ENCODE data around the gene ITGB5.

The ITGB5 gene

DNA sequence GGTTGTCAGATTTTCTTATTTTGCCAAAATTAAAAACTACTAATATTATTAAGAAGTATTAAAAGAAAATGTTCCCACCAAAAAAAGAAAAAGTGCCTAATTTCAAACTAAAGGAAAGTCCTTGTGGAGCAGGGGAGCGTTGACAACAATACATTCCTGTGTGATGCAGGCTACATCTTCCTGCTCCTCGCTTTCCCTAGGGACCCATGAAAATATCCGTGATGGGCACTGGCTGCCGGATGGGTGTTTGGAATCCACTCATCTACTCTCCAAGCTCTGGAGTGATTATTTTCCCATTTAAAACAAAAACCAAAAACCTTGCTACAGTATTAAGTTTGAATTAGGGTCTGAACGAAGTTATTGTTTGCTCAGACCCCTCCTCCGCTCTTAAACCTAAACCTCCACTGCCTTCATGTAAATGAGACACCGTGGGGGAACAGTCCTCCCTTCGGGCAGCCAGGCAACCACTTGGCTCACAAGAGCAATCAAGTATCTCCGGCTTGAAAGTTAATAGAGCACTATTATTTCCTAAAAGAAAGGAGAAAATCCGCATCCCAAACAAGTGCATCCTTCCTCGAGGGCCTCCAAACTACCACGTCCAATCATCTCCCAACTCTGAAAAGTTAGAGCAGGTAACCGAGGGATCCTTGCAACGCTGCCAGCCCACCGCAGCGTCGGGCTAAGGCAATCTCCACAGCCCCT, 1.5 kb downstream of the ITGB5 start:
- H3K4me3 ChIP-seq (replicated peaks in 1 of 2; ENCODE audit: low read depth in 2 of 2, low read length in 2 of 2): peak overlapping the region; percentile 67 to 72
- TF ChIP-seq, protein P1, sequence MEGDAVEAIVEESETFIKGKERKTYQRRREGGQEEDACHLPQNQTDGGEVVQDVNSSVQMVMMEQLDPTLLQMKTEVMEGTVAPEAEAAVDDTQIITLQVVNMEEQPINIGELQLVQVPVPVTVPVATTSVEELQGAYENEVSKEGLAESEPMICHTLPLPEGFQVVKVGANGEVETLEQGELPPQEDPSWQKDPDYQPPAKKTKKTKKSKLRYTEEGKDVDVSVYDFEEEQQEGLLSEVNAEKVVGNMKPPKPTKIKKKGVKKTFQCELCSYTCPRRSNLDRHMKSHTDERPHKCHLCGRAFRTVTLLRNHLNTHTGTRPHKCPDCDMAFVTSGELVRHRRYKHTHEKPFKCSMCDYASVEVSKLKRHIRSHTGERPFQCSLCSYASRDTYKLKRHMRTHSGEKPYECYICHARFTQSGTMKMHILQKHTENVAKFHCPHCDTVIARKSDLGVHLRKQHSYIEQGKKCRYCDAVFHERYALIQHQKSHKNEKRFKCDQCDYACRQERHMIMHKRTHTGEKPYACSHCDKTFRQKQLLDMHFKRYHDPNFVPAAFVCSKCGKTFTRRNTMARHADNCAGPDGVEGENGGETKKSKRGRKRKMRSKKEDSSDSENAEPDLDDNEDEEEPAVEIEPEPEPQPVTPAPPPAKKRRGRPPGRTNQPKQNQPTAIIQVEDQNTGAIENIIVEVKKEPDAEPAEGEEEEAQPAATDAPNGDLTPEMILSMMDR (IDR thresholded peaks at IDR 0.05; ENCODE audit: low read depth, low read length): no peak
- DNase-seq (ENCODE audit: low read depth in 2 of 2): peak; percentile 35 to 72

DNA sequence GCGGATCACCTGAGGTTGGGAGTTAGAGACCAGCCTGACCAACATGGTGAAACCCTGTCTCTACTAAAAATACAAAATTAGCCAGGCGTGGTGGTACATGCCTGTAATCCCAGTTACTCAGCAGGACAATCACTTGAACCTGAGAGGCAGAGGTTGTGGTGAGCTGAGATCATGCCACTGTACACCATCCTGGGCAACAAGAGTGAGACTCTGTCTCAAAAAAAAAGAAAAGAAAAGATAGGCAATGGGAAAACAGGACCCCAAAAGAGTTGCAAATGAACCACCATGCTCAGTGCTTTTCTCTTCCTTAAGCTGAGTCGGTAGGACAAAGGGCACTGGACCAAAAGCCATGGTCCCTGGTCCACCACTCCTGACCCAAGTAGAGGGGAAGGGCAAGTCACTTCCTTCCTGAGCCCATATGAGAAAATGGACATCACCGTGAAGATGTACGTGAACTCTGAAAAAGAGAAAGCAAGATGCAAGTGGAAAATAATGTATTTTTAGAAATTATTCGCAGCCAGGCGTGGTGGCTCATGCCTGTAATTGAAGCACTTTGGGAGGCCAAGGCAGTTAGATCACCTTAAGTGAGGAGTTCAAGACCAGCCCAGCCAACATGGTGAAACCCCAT, 2.6 kb downstream of the ITGB5 start:
- no peak for DNase-seq (ENCODE audit: low read depth in 2 of 2)
- TF ChIP-seq, protein P1 (IDR thresholded peaks at IDR 0.05; ENCODE audit: low read depth, low read length): no peak
- no peak overlapping the region for H3K4me3 ChIP-seq (replicated peaks in 1 of 2; ENCODE audit: low read depth in 2 of 2, low read length in 2 of 2)

DNA sequence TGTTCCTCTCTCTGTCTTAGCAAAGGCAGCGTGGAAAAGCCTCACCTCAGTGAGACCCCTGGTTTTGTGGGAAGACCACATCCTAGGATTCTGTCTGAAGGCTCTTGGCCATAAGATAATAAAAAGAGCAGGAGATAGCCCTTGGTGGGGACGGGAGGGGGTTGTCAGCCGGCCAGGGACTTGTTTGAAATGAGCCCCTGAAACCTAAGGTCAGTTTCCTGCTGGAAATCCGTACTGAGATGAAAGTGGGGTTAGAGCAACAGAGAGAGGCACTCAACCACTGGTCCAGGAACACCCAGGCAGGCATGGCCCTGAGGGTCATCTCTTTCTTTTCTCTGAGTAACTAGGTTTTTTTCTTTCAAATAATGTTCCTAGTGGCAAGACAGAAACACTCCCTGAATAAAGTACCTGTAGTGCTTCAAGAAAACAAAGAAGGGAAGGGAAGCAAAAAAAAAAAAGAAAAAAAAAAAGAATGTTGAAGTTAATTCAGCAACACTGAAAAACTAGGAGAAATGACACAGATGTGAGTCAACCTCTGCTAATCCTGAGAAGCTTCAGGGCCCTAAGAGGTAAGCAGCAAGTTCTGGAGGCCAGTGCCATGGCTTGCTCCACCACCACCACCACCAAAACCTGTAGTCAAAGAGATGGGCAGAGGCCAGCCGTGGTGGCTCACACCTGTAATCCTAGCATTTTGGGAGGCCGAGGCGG, 3.2 kb downstream of the ITGB5 start:
- peak in 1 of 2 donors; percentile 60 for DNase-seq (ENCODE audit: low read depth in 2 of 2)
- H3K4me3 ChIP-seq (replicated peaks in 1 of 2; ENCODE audit: low read depth in 2 of 2, low read length in 2 of 2): no peak overlapping the region
- TF ChIP-seq, protein P1 (IDR thresholded peaks at IDR 0.05; ENCODE audit: low read depth, low read length): no peak

DNA sequence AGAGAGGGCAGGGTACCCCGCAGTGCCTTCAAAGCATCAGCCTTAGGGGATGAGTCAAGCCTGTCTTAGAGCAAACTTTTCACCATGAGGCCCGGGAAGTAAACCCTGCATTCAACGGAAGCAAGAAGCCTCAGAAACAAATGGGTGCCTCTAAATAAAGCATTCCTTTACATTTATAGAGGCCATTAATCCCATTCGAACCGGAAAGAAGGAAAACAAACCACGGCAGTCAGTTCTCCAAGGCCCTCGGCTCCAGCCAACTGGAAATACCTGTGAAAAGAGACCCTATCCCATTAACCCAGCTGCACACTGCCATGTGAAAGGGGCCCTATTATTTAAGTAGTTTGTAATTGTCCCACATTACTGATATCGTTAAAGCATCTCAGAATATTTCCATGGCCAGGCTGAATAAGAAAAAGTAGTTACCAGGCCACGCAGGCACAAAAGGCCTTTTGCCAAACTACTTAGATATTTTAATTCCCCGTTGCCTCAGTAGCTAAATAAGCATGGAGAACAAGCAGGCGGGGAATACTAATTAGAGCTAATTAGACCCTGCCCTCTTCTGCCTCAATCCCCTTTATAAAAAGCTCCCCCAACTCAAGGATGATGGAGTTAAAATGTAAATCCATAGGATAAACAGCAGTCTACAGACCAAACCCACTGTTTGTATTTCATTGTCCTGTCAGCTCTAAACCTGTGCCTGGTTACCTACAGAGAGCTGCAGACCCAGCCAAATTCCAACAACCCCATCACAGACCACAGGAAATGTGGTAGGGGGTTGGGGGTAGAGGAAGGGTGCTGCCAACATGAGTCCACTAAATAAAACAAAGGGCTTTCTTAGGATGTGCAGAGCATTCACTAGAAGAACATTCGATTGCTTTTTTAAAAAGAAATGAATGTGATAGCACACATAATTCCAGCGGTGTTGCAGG, 4.1 kb downstream of the ITGB5 start:
- TF ChIP-seq, protein P1 (IDR thresholded peaks at IDR 0.05; ENCODE audit: low read depth, low read length): no peak
- DNase-seq (ENCODE audit: low read depth in 2 of 2): no peak
- no peak overlapping the region for H3K4me3 ChIP-seq (replicated peaks in 1 of 2; ENCODE audit: low read depth in 2 of 2, low read length in 2 of 2)

DNA sequence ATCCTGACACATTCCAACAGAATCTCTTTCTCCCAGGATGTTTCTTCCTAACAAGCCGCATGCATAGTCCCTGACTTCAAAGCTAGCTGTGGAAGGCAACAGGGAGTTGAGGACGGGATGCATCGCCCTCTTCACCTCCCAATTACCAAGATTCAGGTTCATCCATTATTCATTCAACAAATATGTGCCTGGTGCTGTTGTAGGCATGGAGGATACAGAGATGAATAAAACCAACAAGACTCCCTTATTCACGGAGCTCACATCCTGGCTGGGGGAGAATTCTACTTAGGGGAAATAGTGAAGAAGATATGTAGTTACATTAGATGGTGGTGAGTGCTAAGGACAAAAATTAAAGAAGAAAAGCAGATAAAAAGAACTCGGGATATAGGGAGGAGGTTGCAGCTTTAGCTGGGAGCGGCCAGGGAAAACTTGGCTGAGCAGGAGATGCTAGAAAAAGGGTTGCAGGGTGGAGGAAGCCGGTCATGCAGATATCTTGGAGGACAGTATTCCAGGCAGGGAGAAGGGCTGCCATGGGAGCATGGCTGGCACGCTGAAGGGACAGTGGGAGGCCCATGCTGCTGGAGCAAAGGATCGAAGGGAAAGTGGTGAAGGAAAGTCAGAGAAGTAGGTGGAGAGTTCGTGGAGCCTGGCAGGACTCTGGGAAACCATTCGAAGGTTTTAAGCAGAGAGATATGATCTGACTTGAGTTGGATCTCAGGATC, 5.0 kb downstream of the ITGB5 start:
- DNase-seq (ENCODE audit: low read depth in 2 of 2): peak in 1 of 2 donors; percentile 35
- TF ChIP-seq, protein P1 (IDR thresholded peaks at IDR 0.05; ENCODE audit: low read depth, low read length): no peak
- H3K4me3 ChIP-seq (replicated peaks in 1 of 2; ENCODE audit: low read depth in 2 of 2, low read length in 2 of 2): no peak overlapping the region

DNA sequence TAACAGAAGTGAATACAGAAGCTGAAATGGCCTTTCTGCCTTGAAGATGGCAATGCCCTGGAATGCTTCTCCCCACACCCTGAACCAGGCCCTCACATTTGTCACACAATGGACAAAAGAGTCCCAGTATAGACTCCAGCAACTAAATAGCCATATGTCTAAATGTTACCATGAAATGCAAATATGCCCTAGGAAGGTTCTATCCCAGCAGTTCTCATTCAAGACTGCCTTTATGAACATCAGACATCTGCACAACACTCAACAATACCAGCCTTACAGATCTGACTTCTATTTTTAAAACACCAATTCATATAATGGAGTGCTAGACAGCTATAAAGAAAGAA, 7.9 kb downstream of the ITGB5 start:
- TF ChIP-seq, protein P1 (IDR thresholded peaks at IDR 0.05; ENCODE audit: low read depth, low read length): no peak
- DNase-seq (ENCODE audit: low read depth in 2 of 2): peak in 1 of 2 donors; percentile 36
- no peak overlapping the region for H3K4me3 ChIP-seq (replicated peaks in 1 of 2; ENCODE audit: low read depth in 2 of 2, low read length in 2 of 2)

All from cardiac fibroblast (primary cell).